Large intestine (tissue), 3 donors: ENCODE measurements around the gene LANCL2. TPM values are rescaled to one million over a fixed set of nuclear protein-coding genes. Genes with fewer than 3 reads are reported as not detected.

ENCODE experiments used
- DNase-seq, 2 donors: peaks; one replicate each; pipeline versions ENCODE4 v3.0.0 to v3.0.0-alpha.2; 2013
- H3K27ac ChIP-seq: one replicate; pipeline ENCODE4 v1.5.1; 2013; ENCODE audit warnings: low read length
- H3K27me3 ChIP-seq: 2 replicates; pipeline ENCODE4 v1.6.1; 2013; ENCODE audit warnings: low read length; ENCODE audit not compliant: control insufficient read depth, insufficient read depth
- H3K36me3 ChIP-seq: 2 replicates; pipeline ENCODE4 v1.6.1; 2013; ENCODE audit warnings: low read length; ENCODE audit not compliant: control insufficient read depth, insufficient read depth
- H3K4me1 ChIP-seq: one replicate; pipeline ENCODE4 v1.6.1; 2013; ENCODE audit warnings: low read length; ENCODE audit not compliant: control insufficient read depth, insufficient read depth
- H3K4me3 ChIP-seq: one replicate; pipeline ENCODE4 v1.5.1; 2013; ENCODE audit warnings: low read length
- H3K9me3 ChIP-seq: one replicate; pipeline ENCODE4 v1.6.1; 2013; ENCODE audit warnings: mild to moderate bottlenecking, low read depth, low read length, moderate library complexity; ENCODE audit not compliant: control insufficient read depth
- WGBS: methylation state at CpG from one replicate; pipeline ENCODE4 v1.1.5; 2013; ENCODE audit warnings: low lambda C conversion rate; ENCODE audit not compliant: insufficient coverage; 5-methylcytosine and 5-hydroxymethylcytosine counted together
- polyA plus RNA-seq: library from polyadenylated mRNA; unstranded; fragments of 120-200 nt; gene quantifications from one replicate; pipeline ENCODE4 v1.2.1, GENCODE V29; 2013

LANCL2 gene
- polyA plus RNA-seq, 1 donor = 20.9 TPM

DNA sequence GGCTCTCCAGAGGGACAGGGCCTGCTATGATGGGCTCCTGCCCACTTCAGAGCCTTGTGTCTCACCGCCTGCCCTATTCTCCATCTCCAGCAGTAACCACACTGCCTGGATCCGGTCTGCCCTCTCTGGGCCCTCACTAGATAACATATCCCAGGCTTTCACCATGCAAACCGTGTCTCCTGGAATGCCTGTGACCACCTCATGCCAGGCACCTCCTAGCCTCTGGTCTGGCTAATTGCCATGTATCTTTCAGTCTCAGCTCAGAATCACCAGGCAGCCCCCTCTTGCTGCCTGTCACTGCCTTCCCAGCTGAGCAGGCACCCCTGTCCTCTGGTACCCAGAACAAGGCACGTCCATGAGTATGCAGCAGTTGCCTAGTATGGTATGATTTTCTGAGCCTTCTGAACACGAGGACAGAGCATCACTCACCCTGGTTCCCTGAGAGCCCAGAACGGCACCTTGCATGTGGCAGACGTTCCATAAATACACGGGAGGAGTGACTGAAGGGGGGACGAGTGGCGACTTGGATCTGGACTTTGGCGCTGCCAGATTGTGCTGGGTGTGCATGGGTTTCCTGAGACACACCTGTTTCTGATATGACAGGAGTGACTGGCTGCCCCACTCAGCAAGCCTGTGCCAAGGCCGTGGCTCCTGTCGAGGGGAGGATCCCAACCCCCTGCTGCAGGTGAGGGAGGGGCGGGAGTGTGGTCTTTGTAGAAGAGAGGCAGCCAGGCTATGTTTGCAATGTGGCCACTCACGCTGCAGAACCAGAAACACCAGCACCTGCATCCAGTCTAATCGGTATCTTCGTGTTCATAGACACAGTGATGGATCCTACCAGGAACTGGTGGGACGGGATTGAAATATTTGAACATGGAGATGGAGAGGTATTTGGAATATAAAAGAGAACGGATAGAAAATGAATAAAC is 112.0 kb downstream of the LANCL2 start:
- 92% methylated on average over 4 of the region's 19 CpGs for WGBS
- Histone ChIP-seq H3K27me3 (no peaks in the 10 kb centered on the region), H3K4me1 (no peaks in the 10 kb centered on the region), H3K36me3 (peaks cover 12% of the 10 kb centered on the region), H3K4me3 (no peak overlapping the region), H3K27ac (no peak overlapping the region), H3K9me3 (no peaks in the 10 kb centered on the region)
- no peak for DNase-seq

DNA sequence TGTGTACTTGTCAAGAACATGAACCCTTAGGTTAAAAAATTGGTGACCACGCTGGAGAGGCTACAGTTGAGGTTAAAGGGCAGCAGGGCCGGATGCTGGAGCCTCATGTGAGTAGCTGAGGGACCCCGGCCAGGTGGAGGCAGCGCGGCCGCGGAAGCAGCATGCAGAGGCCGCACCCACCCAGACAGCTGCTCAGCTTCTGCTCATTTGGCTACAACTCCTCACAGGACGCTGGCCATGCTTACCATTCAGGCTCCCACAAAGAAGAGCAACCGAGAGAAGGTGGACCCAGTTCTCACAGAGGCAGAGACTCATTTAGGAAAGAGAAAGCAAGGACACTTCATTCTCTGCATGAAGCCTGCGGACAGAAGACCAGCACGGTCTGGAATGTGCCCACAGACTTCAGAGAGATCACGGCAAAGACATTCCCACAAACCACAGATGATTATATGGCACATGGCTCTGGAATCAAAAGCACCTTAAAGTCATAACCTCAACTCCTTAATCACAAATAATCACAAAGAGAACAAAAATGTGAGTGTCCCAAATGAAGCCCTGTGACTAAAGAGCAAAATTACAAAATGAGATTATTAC is 112.7 kb downstream of the LANCL2 start:
- no CpG with 5 or more reads among the region's 13 CpGs for WGBS
- Histone ChIP-seq H3K36me3 (peaks cover 12% of the 10 kb centered on the region), H3K4me1 (no peaks in the 10 kb centered on the region), H3K27me3 (no peaks in the 10 kb centered on the region), H3K27ac (no peak overlapping the region), H3K9me3 (no peaks in the 10 kb centered on the region), H3K4me3 (no peak overlapping the region)
- no peak for DNase-seq

DNA sequence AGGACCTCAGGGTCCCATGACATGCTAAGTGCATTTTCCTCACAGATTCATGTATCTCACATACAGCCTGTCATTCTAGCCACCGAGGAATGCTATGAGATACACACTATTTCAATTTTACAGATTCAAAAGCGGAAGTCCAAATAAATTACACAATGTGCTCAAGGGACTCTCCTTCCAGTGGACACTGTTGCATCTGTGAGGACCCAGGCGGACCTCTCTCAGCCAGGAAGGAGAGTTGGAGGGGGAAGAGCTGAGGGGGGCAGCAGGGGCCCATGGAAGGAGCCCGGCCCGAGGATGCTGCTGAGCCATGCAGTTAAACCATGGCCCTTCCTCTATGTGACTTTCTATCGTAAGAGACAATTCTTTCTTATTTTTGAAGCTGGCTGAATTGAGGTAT is 113.6 kb downstream of the LANCL2 start:
- peaks cover 7% of the 10 kb centered on the region for H3K36me3 ChIP-seq
- H3K27me3 ChIP-seq = no peaks in the 10 kb centered on the region
- H3K27ac ChIP-seq = no peak overlapping the region
- peak in 1 of 2 donors; percentile 14 for DNase-seq
- no peaks in the 10 kb centered on the region for H3K9me3 ChIP-seq
- H3K4me3 ChIP-seq = no peak overlapping the region
- H3K4me1 ChIP-seq = no peaks in the 10 kb centered on the region
- no CpG with 5 or more reads among the region's 6 CpGs for WGBS

DNA sequence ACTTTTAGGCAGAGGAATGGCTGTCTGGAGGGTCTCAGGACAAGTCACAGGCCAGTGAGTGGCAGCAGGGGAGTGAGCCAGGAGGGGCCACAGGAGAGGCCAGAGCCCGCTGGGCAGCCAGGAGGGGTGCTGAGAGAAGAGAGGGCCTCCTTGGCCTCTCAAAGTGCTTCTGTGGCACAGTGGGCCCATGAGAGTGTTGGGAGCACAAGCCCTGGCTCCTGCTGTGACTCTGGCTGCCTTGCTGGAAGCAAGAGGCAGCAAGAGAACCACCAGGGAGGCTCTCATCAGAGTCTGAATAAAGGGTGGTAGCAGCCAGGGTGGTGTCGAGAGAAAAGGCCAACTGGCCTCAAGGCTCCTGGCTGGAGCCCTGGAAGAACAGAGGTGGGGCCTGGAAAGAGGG is 116.0 kb downstream of the LANCL2 start:
- Histone ChIP-seq H3K4me3 (no peak overlapping the region), H3K27me3 (no peaks in the 10 kb centered on the region), H3K27ac (no peak overlapping the region), H3K4me1 (no peaks in the 10 kb centered on the region), H3K9me3 (no peaks in the 10 kb centered on the region), H3K36me3 (peaks cover 9% of the 10 kb centered on the region)
- WGBS = no CpG with 5 or more reads among the region's 2 CpGs
- DNase-seq = no peak

DNA sequence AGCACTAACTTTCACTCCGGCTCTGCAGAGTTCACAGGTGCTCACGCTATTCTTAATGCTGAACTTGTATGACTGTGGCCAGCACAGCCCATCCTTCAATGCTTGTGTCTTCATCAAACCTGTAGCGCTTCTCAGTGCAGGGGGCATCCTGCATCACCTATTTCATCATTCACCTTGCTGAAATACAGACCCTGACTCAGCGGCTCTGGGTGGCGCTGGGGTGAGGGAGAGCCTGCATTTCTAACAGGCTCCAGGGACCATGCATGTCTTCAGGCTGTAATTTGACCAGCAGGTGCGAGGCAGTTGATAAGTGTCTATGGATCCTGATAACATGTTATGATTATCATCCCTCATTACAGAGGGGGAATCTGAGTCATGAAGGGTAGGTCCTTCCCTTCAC is 117.9 kb downstream of the LANCL2 start:
- Histone ChIP-seq H3K27me3 (no peaks in the 10 kb centered on the region), H3K4me1 (no peaks in the 10 kb centered on the region), H3K4me3 (no peak overlapping the region), H3K9me3 (no peaks in the 10 kb centered on the region), H3K27ac (no peak overlapping the region), H3K36me3 (peaks cover 5% of the 10 kb centered on the region)
- WGBS = no CpG with 5 or more reads among the region's 6 CpGs
- no peak for DNase-seq

Other genes starting within 250 kb of the LANCL2 start
- 29.9 TPM for gene VOPP1, start 207.2 kb downstream of the LANCL2 start, polyA plus RNA-seq